ENCODE measurements around the gene GNAT2. TPM values are rescaled to one million over a fixed set of nuclear protein-coding genes. Genes with fewer than 3 reads are reported as not detected.

The GNAT2 gene
- total RNA-seq, 1 experiment from 2014 or later, result 0.20 TPM

DNA sequence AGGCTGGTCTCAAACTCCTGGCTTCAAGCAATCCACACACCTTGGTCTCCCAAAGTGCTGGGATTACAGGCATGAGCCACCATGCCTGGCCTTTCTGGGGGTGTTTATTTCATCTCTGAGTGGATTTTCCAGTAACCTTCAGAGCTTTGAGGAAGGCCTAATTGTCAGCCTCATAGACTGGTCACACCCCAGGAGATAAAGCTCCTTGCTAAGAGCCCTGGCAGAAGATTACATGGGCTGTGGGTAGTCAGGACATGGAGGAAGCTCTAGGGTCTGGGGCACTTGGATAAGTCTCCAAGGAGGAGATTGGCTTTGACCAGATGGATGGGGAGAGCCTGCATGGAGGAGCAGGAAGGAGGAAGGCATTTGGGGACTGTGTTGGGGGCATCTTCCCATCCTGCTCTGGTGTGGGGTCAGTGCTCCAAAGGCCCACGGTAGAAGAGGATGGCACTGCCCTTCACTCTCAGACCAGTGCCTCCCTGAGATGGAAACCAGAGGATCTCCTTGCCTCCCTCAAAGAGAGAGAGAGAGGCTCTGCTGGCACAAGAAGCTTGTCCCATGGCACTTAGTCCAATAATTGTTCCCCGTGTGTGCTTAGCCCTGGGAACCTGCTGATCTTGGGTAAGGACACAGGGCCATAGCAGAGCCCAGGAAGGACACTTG lies 21.8 kb upstream of the GNAT2 start:
- no peak overlapping the region for H3T11ph ChIP-seq (ENCODE audit: low read length)
- no peak overlapping the region for H3K18ac ChIP-seq (ENCODE audit: insufficient read length, low read depth, low read length)
- TF ChIP-seq, protein P1, sequence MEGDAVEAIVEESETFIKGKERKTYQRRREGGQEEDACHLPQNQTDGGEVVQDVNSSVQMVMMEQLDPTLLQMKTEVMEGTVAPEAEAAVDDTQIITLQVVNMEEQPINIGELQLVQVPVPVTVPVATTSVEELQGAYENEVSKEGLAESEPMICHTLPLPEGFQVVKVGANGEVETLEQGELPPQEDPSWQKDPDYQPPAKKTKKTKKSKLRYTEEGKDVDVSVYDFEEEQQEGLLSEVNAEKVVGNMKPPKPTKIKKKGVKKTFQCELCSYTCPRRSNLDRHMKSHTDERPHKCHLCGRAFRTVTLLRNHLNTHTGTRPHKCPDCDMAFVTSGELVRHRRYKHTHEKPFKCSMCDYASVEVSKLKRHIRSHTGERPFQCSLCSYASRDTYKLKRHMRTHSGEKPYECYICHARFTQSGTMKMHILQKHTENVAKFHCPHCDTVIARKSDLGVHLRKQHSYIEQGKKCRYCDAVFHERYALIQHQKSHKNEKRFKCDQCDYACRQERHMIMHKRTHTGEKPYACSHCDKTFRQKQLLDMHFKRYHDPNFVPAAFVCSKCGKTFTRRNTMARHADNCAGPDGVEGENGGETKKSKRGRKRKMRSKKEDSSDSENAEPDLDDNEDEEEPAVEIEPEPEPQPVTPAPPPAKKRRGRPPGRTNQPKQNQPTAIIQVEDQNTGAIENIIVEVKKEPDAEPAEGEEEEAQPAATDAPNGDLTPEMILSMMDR (conservative IDR thresholded peaks at IDR 0.05), result no peak
- H3K9me3 ChIP-seq (ENCODE audit: control insufficient read depth, low read depth, low read length), result no peaks in the 10 kb centered on the region
- H3K23me2 ChIP-seq (ENCODE audit: insufficient read length, low read depth, low read length, poor library complexity, severe bottlenecking), result no peaks in the 10 kb centered on the region
- H3K27ac ChIP-seq (ENCODE audit: insufficient read length, low read depth, low read length), result no peak overlapping the region
- no peaks in the 10 kb centered on the region for H3K27me3 ChIP-seq (ENCODE audit: insufficient read depth, low read length)
- peaks cover 5% of the 10 kb centered on the region; the same call in 1 of the 2 replicates for H3K4me1 ChIP-seq (ENCODE audit: insufficient read depth, low read length)
- no peak overlapping the region for H3K23ac ChIP-seq (ENCODE audit: insufficient read length, low read depth, low read length)
- no peak overlapping the region; the same call in 1 of the 2 replicates for H3K14ac ChIP-seq (ENCODE audit: insufficient read depth, low read length)
- Mint-ChIP-seq H3K4me1 (peaks cover 18 to 25% of the 10 kb centered on the region in 2 experiments), H3K9me3 (peaks cover 2 to 5% of the 10 kb centered on the region in 2 experiments), H3K27me3 (ENCODE audit: low read depth) (peaks cover 15% of the 10 kb centered on the region), H3K4me3 (no peak overlapping the region), H3K27ac (no peak overlapping the region), H3K36me3 (ENCODE audit: insufficient read depth in 1 of 3, low read depth in 3 of 3) (no peaks in the 10 kb centered on the region; a peak in 1 of 7 replicates)
- no peak for DNase-seq
- no peak overlapping the region for H3K56ac ChIP-seq (ENCODE audit: insufficient read length, low read depth, low read length)
- no peak overlapping the region for H3K9ac ChIP-seq (ENCODE audit: extremely low read depth, insufficient read length, low read length)
- no peak overlapping the region for H2BK12ac ChIP-seq (ENCODE audit: insufficient read length, low read depth, low read length)
- H3K79me2 ChIP-seq (ENCODE audit: insufficient read depth, low read length), result no peaks in the 10 kb centered on the region
- H2BK20ac ChIP-seq (ENCODE audit: low read depth, low read length, poor library complexity, severe bottlenecking), result no peak overlapping the region
- H3K4me2 ChIP-seq (ENCODE audit: insufficient read depth, insufficient read length, low read length), result no peak overlapping the region
- H4K5ac ChIP-seq (ENCODE audit: insufficient read length, low read depth, low read length), result no peak overlapping the region
- H4K91ac ChIP-seq (ENCODE audit: insufficient read length, low read depth, low read length), result no peak overlapping the region
- no CpG with 5 or more reads among the region's 2 CpGs for WGBS (ENCODE audit: extremely low coverage, insufficient read length, low lambda C conversion rate)
- H2AFZ ChIP-seq (ENCODE audit: low read length), result no peak overlapping the region
- no peak overlapping the region for H2BK120ac ChIP-seq (ENCODE audit: low read depth, low read length, poor library complexity, severe bottlenecking)
- no peak overlapping the region for H2BK15ac ChIP-seq (ENCODE audit: low read depth, low read length)
- no peak overlapping the region for H2BK5ac ChIP-seq (ENCODE audit: insufficient read length, low read length)
- H3K79me1 ChIP-seq (ENCODE audit: insufficient read depth, low read depth, low read length, poor library complexity, severe bottlenecking), result no peaks in the 10 kb centered on the region
- H3K4ac ChIP-seq (ENCODE audit: low read depth, low read length), result no peak overlapping the region
- no peak overlapping the region for H4K8ac ChIP-seq (replicated peaks; ENCODE audit: insufficient read length, low read depth, low read length)
- H2AK5ac ChIP-seq (ENCODE audit: insufficient read length, low read length), result no peak overlapping the region
- no peaks in the 10 kb centered on the region for H4K20me1 ChIP-seq (ENCODE audit: control insufficient read depth, insufficient read depth, insufficient read length)
